KMS-11 (cell line): Measurements from ENCODE around the gene DENND1C.

Source experiments
- H2AFZ ChIP-seq: fragments of 200-600 bp; sonication (generic); 2 replicates; pipeline ENCODE4 v1.6.1; 2016; ENCODE audit warnings: antibody characterized with exemption, mixed run types, low read depth
- H3K27ac ChIP-seq: fragments of 200-600 bp; sonication (generic); 2 replicates; pipeline ENCODE4 v1.6.1; 2016; ENCODE audit warnings: mild to moderate bottlenecking, mixed run types
- H3K27me3 ChIP-seq: fragments of 200-600 bp; sonication (generic); 2 replicates; pipeline ENCODE4 v1.6.1; 2017; ENCODE audit warnings: mild to moderate bottlenecking, low read depth, mixed run types, moderate library complexity; ENCODE audit not compliant: insufficient read depth
- H3K36me3 ChIP-seq: fragments of 200-600 bp; sonication (generic); 2 replicates; pipeline ENCODE4 v1.6.1; 2017; ENCODE audit warnings: mild to moderate bottlenecking, mixed run types; ENCODE audit not compliant: insufficient read depth
- H3K4me1 ChIP-seq: fragments of 200-600 bp; sonication (generic); 2 replicates; pipeline ENCODE4 v1.6.1; 2016; ENCODE audit warnings: mild to moderate bottlenecking, low read depth, mixed run types; ENCODE audit not compliant: poor library complexity, severe bottlenecking
- H3K4me2 ChIP-seq: fragments of 200-600 bp; sonication (generic); 2 replicates; pipeline ENCODE4 v1.7.0; 2016; ENCODE audit warnings: mild to moderate bottlenecking, mixed run types
- H3K4me3 ChIP-seq: fragments of 200-600 bp; sonication (generic); IDR thresholded peaks from 2 replicates; pipeline ENCODE4 v1.6.1; 2017; ENCODE audit warnings: low read depth, low read length, mixed read lengths; ENCODE audit not compliant: insufficient read depth
- H3K79me2 ChIP-seq: fragments of 200-600 bp; sonication (generic); 2 replicates; pipeline ENCODE4 v1.6.1; 2016; ENCODE audit warnings: low read depth, mixed run types; ENCODE audit not compliant: insufficient read depth
- H3K9ac ChIP-seq: fragments of 200-600 bp; sonication (generic); 2 replicates; pipeline ENCODE4 v1.6.1; 2016; ENCODE audit warnings: mild to moderate bottlenecking, mixed run types
- H4K20me1 ChIP-seq: fragments of 200-600 bp; sonication (generic); 2 replicates; pipeline ENCODE4 v1.6.1; 2016; ENCODE audit warnings: mild to moderate bottlenecking, mixed run types; ENCODE audit not compliant: insufficient read depth
- TF ChIP-seq, protein P1 (sequence below): fragments of 200-600 bp; sonication (generic); conservative IDR thresholded peaks from 2 replicates; pipeline ENCODE4 v1.6.1; 2017; ENCODE audit warnings: low read depth, mild to moderate bottlenecking, antibody characterized with exemption, low read length, moderate library complexity, mixed read lengths

Gene DENND1C

DNA sequence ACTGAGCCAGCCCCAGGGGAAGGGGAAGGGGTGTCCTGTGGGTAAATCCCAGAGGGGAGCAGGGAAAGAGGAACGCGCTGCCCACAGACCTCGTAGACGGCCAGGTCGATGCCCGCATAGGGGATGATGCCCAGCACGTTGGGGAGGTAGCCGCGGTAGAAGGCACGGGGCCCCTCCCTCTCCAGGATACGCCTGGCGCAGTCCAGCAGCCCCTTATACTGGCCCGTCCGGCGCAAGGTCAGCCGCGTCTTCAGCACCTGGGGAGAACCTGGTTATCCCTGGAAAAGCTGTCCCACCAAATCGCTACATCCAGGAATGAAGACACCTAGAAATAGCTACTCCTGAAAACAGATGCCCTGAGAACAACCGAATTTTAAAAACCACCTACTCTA, 29.4 kb downstream of the DENND1C start:
- Histone ChIP-seq H2AFZ (no peak overlapping the region), H3K27me3 (no peaks in the 10 kb centered on the region), H3K4me3 (no peak overlapping the region), H3K79me2 (no peaks in the 10 kb centered on the region), H3K9ac (no peak overlapping the region), H3K4me1 (no peaks in the 10 kb centered on the region), H3K27ac (no peak overlapping the region), H3K36me3 (no peaks in the 10 kb centered on the region; the same call in 1 of the 2 replicates), H4K20me1 (no peaks in the 10 kb centered on the region), H3K4me2 (no peak overlapping the region)
- TF ChIP-seq, protein P1, sequence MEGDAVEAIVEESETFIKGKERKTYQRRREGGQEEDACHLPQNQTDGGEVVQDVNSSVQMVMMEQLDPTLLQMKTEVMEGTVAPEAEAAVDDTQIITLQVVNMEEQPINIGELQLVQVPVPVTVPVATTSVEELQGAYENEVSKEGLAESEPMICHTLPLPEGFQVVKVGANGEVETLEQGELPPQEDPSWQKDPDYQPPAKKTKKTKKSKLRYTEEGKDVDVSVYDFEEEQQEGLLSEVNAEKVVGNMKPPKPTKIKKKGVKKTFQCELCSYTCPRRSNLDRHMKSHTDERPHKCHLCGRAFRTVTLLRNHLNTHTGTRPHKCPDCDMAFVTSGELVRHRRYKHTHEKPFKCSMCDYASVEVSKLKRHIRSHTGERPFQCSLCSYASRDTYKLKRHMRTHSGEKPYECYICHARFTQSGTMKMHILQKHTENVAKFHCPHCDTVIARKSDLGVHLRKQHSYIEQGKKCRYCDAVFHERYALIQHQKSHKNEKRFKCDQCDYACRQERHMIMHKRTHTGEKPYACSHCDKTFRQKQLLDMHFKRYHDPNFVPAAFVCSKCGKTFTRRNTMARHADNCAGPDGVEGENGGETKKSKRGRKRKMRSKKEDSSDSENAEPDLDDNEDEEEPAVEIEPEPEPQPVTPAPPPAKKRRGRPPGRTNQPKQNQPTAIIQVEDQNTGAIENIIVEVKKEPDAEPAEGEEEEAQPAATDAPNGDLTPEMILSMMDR = no peak

DNA sequence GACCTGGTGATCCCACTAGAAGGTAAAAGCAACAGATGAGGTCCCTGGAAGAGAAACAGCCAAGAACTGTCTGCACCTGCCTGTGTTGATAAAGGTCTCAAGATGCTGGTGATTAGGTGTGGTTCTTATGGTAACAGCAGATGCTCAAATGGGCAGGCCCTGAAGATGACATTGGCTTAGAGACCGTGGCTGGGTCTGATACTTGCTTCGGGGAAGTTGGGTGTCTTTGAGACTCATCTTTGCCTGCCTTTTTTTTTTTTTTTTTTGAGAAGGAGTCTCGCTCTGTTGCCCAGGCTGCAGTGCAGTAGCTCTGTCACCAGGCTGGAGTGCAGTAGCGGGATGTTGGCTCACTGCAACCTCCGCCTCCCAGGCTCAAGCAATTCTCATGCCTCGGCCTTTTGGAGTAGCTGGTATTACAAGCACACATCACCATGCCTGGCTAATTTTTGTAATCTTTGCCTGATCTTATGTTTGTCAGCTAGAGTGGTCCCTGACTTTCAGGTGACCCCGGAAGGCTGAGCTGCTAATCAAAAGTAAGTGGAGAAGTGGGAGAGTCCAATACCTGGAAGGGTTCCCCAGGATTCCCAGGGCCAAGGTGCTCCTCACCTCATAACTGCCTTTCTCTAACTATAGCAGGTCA, 29.9 kb downstream of the DENND1C start:
- Histone ChIP-seq H4K20me1 (no peaks in the 10 kb centered on the region), H3K4me1 (no peaks in the 10 kb centered on the region), H3K79me2 (no peaks in the 10 kb centered on the region), H3K27ac (no peak overlapping the region), H3K27me3 (no peaks in the 10 kb centered on the region), H2AFZ (no peak overlapping the region), H3K36me3 (no peaks in the 10 kb centered on the region; the same call in 1 of the 2 replicates), H3K4me3 (no peak overlapping the region), H3K4me2 (no peak overlapping the region), H3K9ac (no peak overlapping the region)
- TF ChIP-seq, protein P1 = no peak

DNA sequence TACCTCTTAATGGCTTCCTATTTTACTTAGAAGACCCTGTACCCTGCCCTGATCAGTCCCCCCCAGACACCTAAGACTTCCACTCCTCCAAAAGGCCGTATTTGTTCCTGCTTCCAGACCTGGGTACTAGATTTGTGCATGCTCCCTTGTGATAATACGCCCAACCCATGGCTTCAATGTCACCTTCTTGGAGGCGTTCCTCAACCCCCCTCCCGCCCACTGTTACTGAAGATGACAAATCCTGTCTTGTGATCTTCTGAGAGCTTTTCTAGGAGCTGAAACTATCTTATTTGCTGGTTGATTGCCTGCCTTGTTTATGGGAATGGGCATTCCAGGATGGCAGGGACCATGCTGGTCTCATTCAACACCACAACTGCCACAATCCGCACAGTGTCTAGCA, 31.4 kb downstream of the DENND1C start:
- no peaks in the 10 kb centered on the region for H3K79me2 ChIP-seq
- no peak overlapping the region for H3K4me3 ChIP-seq
- TF ChIP-seq, protein P1 = no peak
- H3K27ac ChIP-seq = no peak overlapping the region
- no peak overlapping the region for H3K9ac ChIP-seq
- no peaks in the 10 kb centered on the region for H4K20me1 ChIP-seq
- no peaks in the 10 kb centered on the region for H3K4me1 ChIP-seq
- no peak overlapping the region for H3K4me2 ChIP-seq
- no peaks in the 10 kb centered on the region; the same call in 1 of the 2 replicates for H3K36me3 ChIP-seq
- H3K27me3 ChIP-seq = no peaks in the 10 kb centered on the region
- no peak overlapping the region for H2AFZ ChIP-seq

DNA sequence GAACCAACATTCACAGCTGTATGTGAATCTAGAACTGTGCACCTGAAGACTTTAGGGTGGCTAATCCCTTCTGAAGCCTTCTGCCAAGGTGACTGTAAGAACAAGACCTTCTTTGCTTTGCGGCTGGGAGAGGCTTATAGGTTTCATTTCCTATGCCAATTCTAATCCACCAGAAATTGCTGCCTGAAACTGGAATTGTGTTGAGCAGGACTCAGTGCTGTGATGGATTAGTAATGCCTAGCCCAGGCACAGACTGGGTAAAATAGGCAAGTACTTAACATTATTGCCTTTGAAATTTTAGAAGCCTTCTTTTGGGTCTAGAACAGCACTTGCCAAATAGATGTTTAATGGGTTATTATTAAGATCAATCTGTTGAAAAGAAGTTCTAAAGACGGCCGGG, 33.5 kb downstream of the DENND1C start:
- Histone ChIP-seq H3K27ac (no peak overlapping the region), H3K79me2 (no peaks in the 10 kb centered on the region), H3K27me3 (no peaks in the 10 kb centered on the region), H2AFZ (no peak overlapping the region), H4K20me1 (no peaks in the 10 kb centered on the region), H3K4me1 (no peaks in the 10 kb centered on the region), H3K9ac (no peak overlapping the region), H3K4me3 (no peak overlapping the region), H3K4me2 (no peak overlapping the region), H3K36me3 (no peaks in the 10 kb centered on the region)
- TF ChIP-seq, protein P1 = no peak
